Measurements from ENCODE around the gene LRP1. TPM values are rescaled to one million over a fixed set of nuclear protein-coding genes. Genes with fewer than 3 reads are reported as not detected.

LRP1 gene
- total and polyA plus RNA-seq, 2 of the 13 experiments (the other 11 are each of a cell fraction or from before 2014, with no cell fraction given) = 14.7 to 30.8 TPM

DNA sequence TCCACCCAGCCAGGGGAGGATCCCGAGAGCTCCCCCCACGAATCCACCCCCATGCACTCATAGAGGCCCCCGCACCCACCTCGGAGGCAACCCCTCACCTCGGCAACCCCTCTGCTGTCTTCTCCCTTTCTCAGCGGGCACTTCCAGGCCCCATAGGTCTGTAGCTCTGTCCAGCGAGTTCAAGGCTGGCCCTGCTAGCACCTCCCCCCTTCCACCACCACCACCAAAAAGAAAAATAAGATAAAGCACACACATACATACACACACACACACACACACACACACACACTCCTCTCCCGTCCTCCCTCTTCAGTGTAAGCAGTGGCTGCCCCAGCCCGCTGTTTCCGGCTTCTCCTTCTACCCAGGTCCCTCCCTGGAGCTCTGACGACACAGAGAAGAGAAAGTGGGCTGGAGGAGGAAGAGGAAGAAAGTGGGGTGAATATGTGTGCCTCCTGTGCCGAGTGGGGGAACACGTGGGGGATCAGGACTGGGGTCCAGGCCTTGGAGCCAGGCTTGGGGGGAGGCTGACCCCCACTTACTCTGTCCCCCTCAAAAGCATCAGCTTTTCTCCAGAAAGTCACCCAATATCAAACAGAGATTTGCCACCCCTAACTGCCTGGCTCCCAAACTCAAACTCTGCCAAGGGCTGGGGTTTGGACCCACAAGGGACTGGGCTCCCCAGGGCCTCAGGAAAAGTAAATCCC, 17.1 kb upstream of the LRP1 start, which contains the start of gene STAT6 (continued):
- TF ChIP-seq TOE1 (CRISPR knock-in tag; IDR thresholded peaks at IDR 0.05) (0 out of 2 replicates have a peak, but pooled peaks have one; percentile 35), ZNF766 (CRISPR knock-in tag; IDR thresholded peaks at IDR 0.05; ENCODE audit: borderline replicate concordance) (no peak), PATZ1 (CRISPR knock-in tag; IDR thresholded peaks at IDR 0.05) (no peak; the same call in 1 of the 2 replicates), ZNF746 (CRISPR knock-in tag; IDR thresholded peaks at IDR 0.05) (peak; percentile 56; the same call in 1 of the 2 replicates), SNAPC2 (CRISPR knock-in tag; IDR thresholded peaks at IDR 0.05) (no peak; the same call in 1 of the 2 replicates), IKZF5 (CRISPR knock-in tag; IDR thresholded peaks at IDR 0.05) (0 out of 2 replicates have a peak, but pooled peaks have one; percentile 27), SRF (IDR thresholded peaks at IDR 0.05; ENCODE audit: low read depth, low read length) (no peak), CREB1 (IDR thresholded peaks at IDR 0.05) (peak; percentile 39; the same call in 1 of the 2 replicates), CREB1 (CRISPR knock-in tag; IDR thresholded peaks at IDR 0.05) (no peak), MZF1 (CRISPR knock-in tag; IDR thresholded peaks at IDR 0.05; ENCODE audit: borderline replicate concordance) (no peak), ZNF383 (CRISPR knock-in tag; IDR thresholded peaks at IDR 0.05; ENCODE audit: borderline replicate concordance) (no peak), SIX1 (CRISPR knock-in tag; IDR thresholded peaks at IDR 0.05; ENCODE audit: borderline replicate concordance) (0 out of 2 replicates have a peak, but pooled peaks have one; percentile 15), ATF7-NPFF (CRISPR knock-in tag; IDR thresholded peaks at IDR 0.05; ENCODE audit: low read depth) (0 out of 2 replicates have a peak, but pooled peaks have one; percentile 16), ADNP (CRISPR knock-in tag; IDR thresholded peaks at IDR 0.05) (no peak), ZBTB21 (CRISPR knock-in tag; IDR thresholded peaks at IDR 0.05) (peak; percentile 20; the same call in 1 of the 2 replicates), ZMYM3 (CRISPR knock-in tag; IDR thresholded peaks at IDR 0.05) (no peak), KAT7 (CRISPR knock-in tag; IDR thresholded peaks at IDR 0.05; ENCODE audit: borderline replicate concordance) (no peak), ZNF382 (CRISPR knock-in tag; IDR thresholded peaks at IDR 0.05; ENCODE audit: borderline replicate concordance) (no peak), DPF2 (CRISPR knock-in tag; IDR thresholded peaks at IDR 0.05; ENCODE audit: borderline replicate concordance, low read depth) (no peak), SMYD3 (CRISPR knock-in tag; IDR thresholded peaks at IDR 0.05) (no peak), NFYC (CRISPR knock-in tag; IDR thresholded peaks at IDR 0.05) (no peak), DNMT3B (CRISPR knock-in tag; conservative IDR thresholded peaks at IDR 0.05) (no peak), ZBTB42 (CRISPR knock-in tag; IDR thresholded peaks at IDR 0.05) (0 out of 2 replicates have a peak, but pooled peaks have one; percentile 38)
- TF ChIP-seq, protein P1, sequence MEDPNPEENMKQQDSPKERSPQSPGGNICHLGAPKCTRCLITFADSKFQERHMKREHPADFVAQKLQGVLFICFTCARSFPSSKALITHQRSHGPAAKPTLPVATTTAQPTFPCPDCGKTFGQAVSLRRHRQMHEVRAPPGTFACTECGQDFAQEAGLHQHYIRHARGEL (CRISPR knock-in tag; IDR thresholded peaks at IDR 0.05) = no peak
- TF ChIP-seq, protein P2, sequence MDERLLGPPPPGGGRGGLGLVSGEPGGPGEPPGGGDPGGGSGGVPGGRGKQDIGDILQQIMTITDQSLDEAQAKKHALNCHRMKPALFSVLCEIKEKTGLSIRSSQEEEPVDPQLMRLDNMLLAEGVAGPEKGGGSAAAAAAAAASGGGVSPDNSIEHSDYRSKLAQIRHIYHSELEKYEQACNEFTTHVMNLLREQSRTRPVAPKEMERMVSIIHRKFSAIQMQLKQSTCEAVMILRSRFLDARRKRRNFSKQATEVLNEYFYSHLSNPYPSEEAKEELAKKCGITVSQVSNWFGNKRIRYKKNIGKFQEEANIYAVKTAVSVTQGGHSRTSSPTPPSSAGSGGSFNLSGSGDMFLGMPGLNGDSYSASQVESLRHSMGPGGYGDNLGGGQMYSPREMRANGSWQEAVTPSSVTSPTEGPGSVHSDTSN (CRISPR knock-in tag; IDR thresholded peaks at IDR 0.05) = no peak
- TF ChIP-seq, protein P3, sequence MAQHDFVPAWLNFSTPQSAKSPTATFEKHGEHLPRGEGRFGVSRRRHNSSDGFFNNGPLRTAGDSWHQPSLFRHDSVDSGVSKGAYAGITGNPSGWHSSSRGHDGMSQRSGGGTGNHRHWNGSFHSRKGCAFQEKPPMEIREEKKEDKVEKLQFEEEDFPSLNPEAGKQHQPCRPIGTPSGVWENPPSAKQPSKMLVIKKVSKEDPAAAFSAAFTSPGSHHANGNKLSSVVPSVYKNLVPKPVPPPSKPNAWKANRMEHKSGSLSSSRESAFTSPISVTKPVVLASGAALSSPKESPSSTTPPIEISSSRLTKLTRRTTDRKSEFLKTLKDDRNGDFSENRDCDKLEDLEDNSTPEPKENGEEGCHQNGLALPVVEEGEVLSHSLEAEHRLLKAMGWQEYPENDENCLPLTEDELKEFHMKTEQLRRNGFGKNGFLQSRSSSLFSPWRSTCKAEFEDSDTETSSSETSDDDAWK (CRISPR knock-in tag; IDR thresholded peaks at IDR 0.05) = no peak

Measured in HepG2 (cell line).